Spinal cord (tissue), 10 donors: ENCODE results near the gene DCAF4. TPM values are rescaled to one million over a fixed set of nuclear protein-coding genes. Genes with fewer than 3 reads are reported as not detected.
"Not testable (repeated sequence)": the region's sequence is repeated elsewhere in the genome, so short reads cannot be mapped to it uniquely, and the experiment has no call there.

Experiments
- DNase-seq, 6 donors: peaks; one replicate each; pipeline versions ENCODE4 v3.0.0 to v3.0.0-alpha.2; 2013 to 2015; ENCODE audit warnings: low spot score in 6 of 6, low read depth in 4 of 6
- H3K27ac ChIP-seq: one replicate; pipeline ENCODE4 v1.5.1; 2013; ENCODE audit warnings: low read depth, low read length, control low read depth
- H3K27me3 ChIP-seq: one replicate; pipeline ENCODE4 v1.6.1; 2013; ENCODE audit warnings: low read length; ENCODE audit not compliant: control insufficient read depth, insufficient read depth
- H3K36me3 ChIP-seq: one replicate; pipeline ENCODE4 v1.6.1; 2013; ENCODE audit warnings: low read length; ENCODE audit not compliant: control insufficient read depth, insufficient read depth
- H3K4me1 ChIP-seq: one replicate; pipeline ENCODE4 v1.6.1; 2013; ENCODE audit warnings: low read length; ENCODE audit not compliant: control insufficient read depth, insufficient read depth
- H3K4me3 ChIP-seq: one replicate; pipeline ENCODE4 v1.5.1; 2013; ENCODE audit warnings: low read depth, low read length, control low read depth
- H3K9me3 ChIP-seq: one replicate; pipeline ENCODE4 v1.6.1; 2013; ENCODE audit warnings: low read length; ENCODE audit not compliant: control insufficient read depth, insufficient read depth
- WGBS: methylation state at CpG from one replicate; pipeline ENCODE4 v1.1.5; 2013; ENCODE audit warnings: missing lambda C conversion rate; ENCODE audit not compliant: insufficient coverage; 5-methylcytosine and 5-hydroxymethylcytosine counted together
- polyA plus RNA-seq, 2 donors: library from polyadenylated mRNA; unstranded; fragments of 120-200 nt; gene quantifications; one replicate each; pipeline ENCODE4 v1.2.1, GENCODE V29; 2013; ENCODE audit not compliant: insufficient read length in 2 of 2
- total RNA-seq, 2 donors: library from RNA; depleted of rRNA in 1 of 2; stranded (reverse); fragments of 120-200 nt in 1 of 2; fragments of >200 nt in 1 of 2; gene quantifications; one replicate each; pipeline versions ENCODE4 v1.2.3 to v1.2.4, GENCODE V29; 2013 to 2014
- donor health status: healthy.

Gene DCAF4
- total and polyA plus RNA-seq, 4 donors: 9.2 to 20.2 (median 11.3) TPM

DNA sequence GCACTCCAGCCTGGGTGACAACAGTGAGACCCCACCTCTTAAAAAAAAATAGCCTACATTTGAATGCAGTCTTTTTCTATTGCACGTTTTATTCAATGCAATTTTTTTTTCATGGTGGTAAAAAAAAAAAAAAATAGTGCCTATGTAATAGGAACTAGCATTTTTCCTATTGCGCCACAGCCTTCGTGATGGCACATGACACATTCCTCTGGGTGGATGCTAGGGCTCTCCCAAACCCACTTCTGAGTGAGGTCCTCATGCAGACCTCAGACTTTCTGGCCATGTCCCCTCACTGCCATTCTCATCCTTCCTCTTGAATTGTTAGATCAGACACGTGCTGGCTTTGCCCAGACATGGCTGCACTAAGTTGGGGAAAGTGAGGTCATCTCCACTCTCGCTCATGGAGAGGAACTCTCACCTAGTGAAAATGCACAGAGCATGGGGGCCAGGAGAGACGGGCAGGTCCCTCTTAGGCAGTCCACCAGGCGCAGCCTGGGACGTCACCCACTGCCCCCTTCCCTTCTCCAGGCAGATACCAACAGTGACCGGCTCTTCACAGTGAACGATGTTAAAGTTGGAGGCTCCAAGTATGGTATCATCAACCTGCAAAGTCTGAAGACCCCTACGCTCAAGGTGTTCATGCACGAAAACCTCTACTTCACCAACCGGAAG, 19.2 kb downstream of the DCAF4 start:
- no peak overlapping the region for H3K4me3 ChIP-seq
- H3K4me1 ChIP-seq: no peaks in the 10 kb centered on the region
- no peak for DNase-seq
- 97% methylated on average over 5 of the region's 13 CpGs for WGBS
- peaks cover 49% of the 10 kb centered on the region for H3K36me3 ChIP-seq
- no peak overlapping the region for H3K27ac ChIP-seq
- H3K9me3 ChIP-seq: no peaks in the 10 kb centered on the region
- H3K27me3 ChIP-seq: no peaks in the 10 kb centered on the region

DNA sequence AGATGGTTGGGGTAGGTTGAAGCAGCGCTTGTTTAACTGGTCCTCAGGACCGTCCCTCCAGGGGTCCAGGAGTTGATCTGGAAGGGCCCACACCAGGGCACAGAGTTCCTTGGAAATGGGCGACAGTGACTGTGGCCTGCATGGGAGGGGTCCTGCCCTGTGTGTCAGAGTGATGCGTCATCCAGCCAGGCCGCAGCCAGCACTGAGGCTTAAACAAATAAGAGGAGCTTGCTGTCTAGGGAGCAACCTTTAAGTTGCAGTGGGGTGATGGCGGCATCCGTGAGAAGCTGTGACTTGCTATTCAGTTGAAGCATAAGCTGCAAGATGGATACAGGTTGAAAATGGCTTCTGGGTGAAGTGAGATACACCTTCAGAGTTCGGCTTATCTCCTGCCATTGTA, 20.2 kb downstream of the DCAF4 start:
- 94% methylated on average over 8 of the region's 8 CpGs for WGBS
- no peaks in the 10 kb centered on the region for H3K9me3 ChIP-seq

DNA sequence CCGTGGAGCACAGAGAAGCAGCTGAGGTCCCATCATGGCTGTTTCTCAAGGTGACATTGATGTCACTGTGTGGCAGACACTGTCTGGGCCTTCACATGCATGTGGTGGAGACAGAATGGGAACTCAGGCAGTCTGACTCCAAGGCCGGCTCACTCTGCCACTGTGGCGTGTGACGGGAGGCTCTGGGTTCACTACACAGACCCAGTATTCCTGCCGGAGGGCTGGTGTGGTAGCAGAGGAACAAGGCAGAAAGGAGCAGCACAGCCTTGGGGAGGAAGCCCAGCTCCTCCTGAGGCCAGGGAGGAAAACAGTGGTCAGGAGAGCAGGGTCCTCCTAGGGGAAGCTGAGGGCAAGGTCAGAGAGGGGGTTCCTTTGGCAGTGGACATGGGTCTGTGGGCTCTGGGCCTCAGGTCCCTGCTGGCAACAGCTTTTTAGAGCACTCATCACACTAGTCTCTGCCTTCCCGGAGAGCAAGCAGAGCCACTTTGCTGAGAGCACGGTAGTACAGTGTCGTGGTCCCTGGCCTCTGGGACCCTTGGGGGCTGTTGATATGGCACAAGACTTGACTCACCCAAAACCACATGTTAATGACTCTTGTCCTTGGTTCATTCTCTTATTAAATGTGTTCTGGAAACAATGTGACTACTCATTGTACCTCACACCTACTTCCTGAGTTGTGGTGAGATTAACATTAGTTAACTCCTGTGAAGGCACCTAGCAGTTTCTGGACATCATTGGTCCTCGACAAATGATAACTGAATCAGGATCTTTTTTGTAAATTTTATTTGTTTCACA, 21.3 kb downstream of the DCAF4 start:
- WGBS: over 99% methylated on average over 7 of the region's 9 CpGs
- no peak for DNase-seq
- H3K36me3 ChIP-seq: peaks cover 51% of the 10 kb centered on the region
- H3K27me3 ChIP-seq: no peaks in the 10 kb centered on the region
- H3K9me3 ChIP-seq: no peaks in the 10 kb centered on the region
- H3K4me3 ChIP-seq: no peak overlapping the region
- no peak overlapping the region for H3K27ac ChIP-seq
- H3K4me1 ChIP-seq: no peaks in the 10 kb centered on the region

More for the DNA sequence above, 20.2 kb downstream of the DCAF4 start:
- Histone ChIP-seq H3K4me3 (no peak overlapping the region), H3K36me3 (peaks cover 53% of the 10 kb centered on the region), H3K4me1 (no peaks in the 10 kb centered on the region), H3K27ac (no peak overlapping the region), H3K27me3 (no peaks in the 10 kb centered on the region)
- no peak for DNase-seq

DNA sequence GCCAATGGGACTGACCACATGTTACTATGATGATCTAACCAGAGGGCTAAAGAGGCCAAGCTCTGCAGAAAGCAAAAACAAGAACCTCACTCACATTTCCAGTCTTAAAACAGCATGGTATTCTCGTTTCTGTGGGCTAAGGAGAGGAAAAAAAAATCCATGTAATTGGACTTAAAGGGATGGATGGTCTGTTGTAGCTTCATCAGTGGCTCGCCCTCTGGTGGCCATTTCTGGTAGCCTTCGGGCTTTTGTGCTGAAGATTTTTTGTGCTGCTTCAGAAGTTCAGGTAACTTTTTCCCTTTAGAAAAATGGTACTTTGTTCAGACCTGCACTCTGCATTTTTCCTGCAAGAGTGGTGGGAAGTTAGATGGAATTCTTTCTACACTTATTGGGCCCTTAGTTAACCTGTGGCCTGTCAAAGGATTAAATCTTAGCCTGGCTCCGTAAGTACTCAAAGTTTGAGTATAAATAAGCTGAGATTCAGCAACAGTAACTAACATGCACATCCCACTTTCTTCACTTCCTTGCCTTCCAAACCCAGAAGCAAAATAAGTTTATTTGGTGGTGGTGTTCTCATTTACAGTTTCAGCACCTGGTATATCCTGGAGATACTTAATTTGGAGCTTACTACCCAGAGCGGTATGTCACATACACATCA, 22.3 kb downstream of the DCAF4 start:
- H3K27ac ChIP-seq: no peak overlapping the region
- WGBS: 0% methylated on average over 2 of the region's 5 CpGs
- H3K4me1 ChIP-seq: no peaks in the 10 kb centered on the region
- H3K4me3 ChIP-seq: no peak overlapping the region
- H3K9me3 ChIP-seq: no peaks in the 10 kb centered on the region
- H3K27me3 ChIP-seq: no peaks in the 10 kb centered on the region
- peaks cover 41% of the 10 kb centered on the region for H3K36me3 ChIP-seq
- peak in 4 of 6 donors; percentile 57 to 89 (median 66) for DNase-seq

DNA sequence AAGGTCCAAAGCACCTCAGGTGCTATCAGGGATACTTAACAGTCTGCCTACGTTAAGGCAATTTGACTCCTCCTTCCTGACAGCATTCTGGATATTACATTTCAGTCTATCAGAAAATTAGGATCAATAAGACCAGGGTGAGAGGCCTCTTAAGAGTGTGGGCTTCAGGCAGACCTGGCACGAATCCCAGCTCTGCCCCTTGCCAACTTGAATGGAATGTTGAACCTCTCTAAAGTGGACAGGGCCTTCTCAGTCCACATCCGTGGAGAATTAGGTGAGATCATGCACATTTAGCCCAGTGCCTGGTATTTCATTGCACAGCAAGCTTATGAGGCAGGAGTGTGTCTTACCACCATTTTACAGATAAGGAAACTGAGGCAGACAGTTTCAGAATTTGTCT, 25.9 kb downstream of the DCAF4 start:
- Histone ChIP-seq H3K36me3 (peaks cover 45% of the 10 kb centered on the region), H3K9me3 (no peaks in the 10 kb centered on the region), H3K4me3 (no peak overlapping the region), H3K27ac (no peak overlapping the region), H3K27me3 (no peaks in the 10 kb centered on the region), H3K4me1 (no peaks in the 10 kb centered on the region)
- 60% methylated on average over 2 of the region's 3 CpGs for WGBS
- no peak for DNase-seq

DNA sequence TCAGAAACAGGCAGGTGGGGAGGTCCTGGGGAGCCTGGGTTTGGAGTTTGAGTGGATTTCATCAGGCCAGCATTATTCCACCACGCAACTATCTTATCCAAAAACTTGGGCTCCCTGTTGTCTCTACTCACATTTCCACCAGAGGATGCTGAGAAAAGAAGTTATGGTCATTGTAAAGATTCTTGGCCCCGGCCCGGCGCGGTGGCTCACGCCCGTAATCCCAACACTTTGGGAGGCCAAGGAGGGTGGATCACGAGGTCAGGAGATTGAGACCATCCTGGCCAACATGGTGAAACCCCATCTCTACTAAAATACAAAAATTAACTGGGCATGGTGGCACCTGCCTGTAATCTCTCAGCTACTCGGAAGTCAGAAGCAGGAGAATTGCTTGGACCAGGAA, 30.5 kb downstream of the DCAF4 start:
- H3K27ac ChIP-seq, H3K4me3 ChIP-seq, H3K4me1 ChIP-seq, H3K9me3 ChIP-seq, H3K27me3 ChIP-seq, DNase-seq: not testable (repeated sequence)
- WGBS: no CpG with 5 or more reads among the region's 9 CpGs
- H3K36me3 ChIP-seq: peaks cover 59% of the 10 kb centered on the region

DNA sequence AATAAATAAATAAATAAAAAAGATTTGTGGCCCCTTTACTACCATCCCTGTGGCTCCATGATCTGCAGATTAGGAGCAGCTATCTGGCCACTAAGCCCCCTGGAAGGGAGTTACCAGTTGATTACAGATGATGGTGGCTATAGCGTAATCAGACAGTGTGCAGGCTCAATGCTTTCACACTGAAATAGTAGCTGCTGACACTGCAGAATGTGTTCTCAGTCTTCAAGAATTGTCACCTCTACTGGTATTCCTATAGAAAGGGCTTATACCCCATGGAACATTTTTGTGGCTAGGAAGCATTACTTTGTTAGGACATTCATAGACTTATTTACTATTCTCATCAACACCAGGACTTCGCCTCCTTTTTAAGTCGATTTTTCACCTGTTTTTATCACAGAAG, 30.9 kb downstream of the DCAF4 start:
- no peaks in the 10 kb centered on the region for H3K4me1 ChIP-seq
- H3K27me3 ChIP-seq: no peaks in the 10 kb centered on the region
- H3K27ac ChIP-seq: no peak overlapping the region
- H3K36me3 ChIP-seq: peaks cover 62% of the 10 kb centered on the region
- no peak overlapping the region for H3K4me3 ChIP-seq
- peak in 1 of 6 donors; percentile 24 for DNase-seq
- WGBS: 100% methylated on average over 1 of the region's 3 CpGs
- H3K9me3 ChIP-seq: no peaks in the 10 kb centered on the region

DNA sequence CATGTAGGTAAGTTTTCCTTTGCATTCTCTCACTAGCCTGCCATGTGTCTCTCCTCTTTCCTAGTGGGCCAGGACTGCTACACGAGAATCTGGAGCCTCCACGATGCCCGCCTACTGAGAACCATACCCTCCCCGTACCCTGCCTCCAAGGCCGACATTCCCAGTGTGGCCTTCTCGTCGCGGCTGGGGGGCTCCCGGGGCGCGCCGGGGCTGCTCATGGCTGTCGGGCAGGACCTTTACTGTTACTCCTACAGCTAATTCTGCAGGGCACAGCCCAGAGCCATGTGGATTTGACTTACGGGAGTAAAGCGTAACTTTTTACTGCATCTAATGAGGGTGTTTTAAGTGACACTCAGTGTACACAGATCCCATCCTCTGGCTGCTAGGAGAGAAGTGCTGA, 32.3 kb downstream of the DCAF4 start:
- no peak overlapping the region for H3K4me3 ChIP-seq
- no peak for DNase-seq
- H3K36me3 ChIP-seq: peaks cover 64% of the 10 kb centered on the region
- H3K9me3 ChIP-seq: no peaks in the 10 kb centered on the region
- H3K27ac ChIP-seq: no peak overlapping the region
- H3K27me3 ChIP-seq: no peaks in the 10 kb centered on the region
- WGBS: 96% methylated on average over 15 of the region's 15 CpGs
- no peaks in the 10 kb centered on the region for H3K4me1 ChIP-seq

DNA sequence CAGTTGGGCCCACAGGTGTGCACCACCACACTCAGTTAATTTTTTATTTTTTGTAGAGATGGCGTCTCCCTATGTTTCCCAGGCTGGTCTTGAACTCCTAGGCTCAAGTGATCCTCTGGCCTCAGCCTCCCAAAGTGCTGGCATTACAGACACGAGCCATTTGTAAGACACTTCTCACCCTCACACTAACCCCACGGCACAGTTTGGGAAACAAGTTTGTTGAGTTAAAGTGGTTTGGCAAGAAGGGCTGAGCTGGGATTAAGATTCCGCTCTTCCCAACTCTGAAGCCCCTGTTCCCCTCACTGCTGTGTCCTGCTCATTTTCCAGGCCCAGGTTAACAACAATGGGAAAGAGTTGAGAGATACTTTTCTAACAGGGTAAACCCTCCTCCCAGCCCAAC, 34.8 kb downstream of the DCAF4 start:
- H3K9me3 ChIP-seq, H3K27me3 ChIP-seq, DNase-seq, H3K27ac ChIP-seq, H3K4me1 ChIP-seq, H3K4me3 ChIP-seq: not testable (repeated sequence)
- H3K36me3 ChIP-seq: peaks cover 50% of the 10 kb centered on the region
- no CpG with 5 or more reads among the region's 4 CpGs for WGBS
